GM18909 (cell line): ENCODE results near the gene TGM4.
A peak's percentile ranks its signal among the peaks of the same experiment; 100 is the strongest.
"Not testable (repeated sequence)": the region's sequence is repeated elsewhere in the genome, so short reads cannot be mapped to it uniquely, and the experiment has no call there.

Experiments
- ATAC-seq: cut with Tn5 transposase; IDR thresholded peaks from one replicate; pipeline ENCODE4 v1.9.1; 2021; ENCODE audit warnings: mild to moderate bottlenecking; ENCODE audit not compliant: unreplicated experiment, poor library complexity

TGM4 gene

DNA sequence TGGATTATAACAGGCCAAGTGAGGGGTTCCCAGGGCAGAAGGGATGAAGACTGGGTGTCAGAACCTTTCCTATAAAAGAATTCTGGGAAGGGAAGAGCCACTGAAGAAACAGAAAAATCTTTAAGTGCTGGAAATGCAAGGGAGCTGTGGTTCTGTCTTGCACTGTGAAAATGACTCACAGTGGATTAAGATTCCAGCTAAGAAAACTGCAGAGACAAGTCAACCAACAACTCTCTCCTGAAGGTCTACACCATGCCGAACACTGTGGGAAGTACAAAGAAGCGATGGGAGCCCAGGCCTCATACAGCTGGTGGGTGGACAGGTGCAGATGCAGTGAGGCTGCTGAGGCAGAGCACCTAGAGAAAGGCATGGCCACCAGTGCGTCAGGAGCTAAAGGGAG lies 73.8 kb downstream of the TGM4 start:
- ATAC-seq: no peak

- ATAC-seq: not testable (repeated sequence)
These were observed 75.4 kb downstream of the TGM4 start for GRCh38 chr3:44949770-44950169.

DNA sequence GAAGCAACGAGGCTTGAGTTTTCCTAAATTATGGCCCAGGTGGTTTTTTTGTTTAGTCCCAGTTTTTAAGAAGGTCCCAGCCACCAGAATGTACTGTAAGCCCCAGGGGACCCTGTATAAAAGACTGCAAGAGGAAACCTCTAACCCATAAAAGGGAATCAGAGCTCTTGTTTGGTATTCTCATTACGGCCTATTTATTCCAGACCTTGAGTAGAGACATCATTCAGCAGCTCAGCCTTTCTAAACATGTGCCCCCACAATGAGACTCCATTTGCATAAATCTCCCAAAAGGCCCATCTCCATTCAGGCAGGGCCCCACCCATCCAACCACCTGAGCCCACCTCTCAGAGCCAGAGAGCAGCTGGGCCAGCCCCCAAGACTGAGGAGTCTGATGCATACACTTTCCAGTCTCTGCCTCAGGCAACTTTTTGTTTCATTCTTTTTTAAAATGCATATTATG lies 75.9 kb downstream of the TGM4 start:
- ATAC-seq: no peak

DNA sequence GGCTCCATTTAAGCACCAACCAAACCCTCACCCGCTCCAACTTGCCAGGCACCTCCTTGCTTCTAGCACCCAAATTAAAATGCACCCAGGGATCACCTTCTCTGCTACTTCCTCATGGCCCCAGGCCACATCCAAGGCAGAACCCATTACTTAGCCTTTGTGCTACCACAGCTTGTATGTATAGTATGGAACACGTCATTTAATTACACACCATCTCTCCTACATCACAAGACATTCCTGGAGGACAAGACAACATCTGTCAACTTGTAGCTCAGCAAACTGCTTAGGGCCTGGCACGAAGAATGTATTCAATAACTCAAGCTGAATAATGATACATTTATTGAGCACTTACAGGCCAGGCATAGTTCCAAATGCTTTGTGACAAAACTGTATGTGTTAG lies 78.3 kb downstream of the TGM4 start:
- no peak for ATAC-seq

- ATAC-seq: no peak
These were observed 79.9 kb downstream of the TGM4 start for GRCh38 chr3:44954304-44954703.

- peak; percentile 53 for ATAC-seq
These were observed 80.6 kb downstream of the TGM4 start for GRCh38 chr3:44954962-44955361.

- no peak for ATAC-seq
These were observed 81.5 kb downstream of the TGM4 start for GRCh38 chr3:44955917-44956316.

DNA sequence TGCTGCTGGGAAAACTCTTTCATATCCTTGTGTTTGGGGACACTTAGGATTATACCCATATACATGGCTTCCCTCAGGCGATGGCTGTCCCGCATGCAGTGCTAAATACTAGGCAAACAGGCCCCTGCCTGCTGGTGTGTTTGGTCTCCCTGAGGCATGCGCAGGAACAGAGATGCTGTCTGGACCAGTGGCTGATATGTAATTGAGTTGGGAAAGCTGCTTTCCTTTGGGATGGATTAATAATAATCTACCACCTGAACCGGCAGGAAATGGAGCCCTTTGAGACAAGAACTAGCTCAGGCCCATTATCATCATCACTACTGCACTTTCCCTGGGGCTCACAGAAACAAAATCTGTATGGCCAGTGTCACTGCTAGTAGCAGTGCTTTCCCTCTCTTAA lies 83.6 kb downstream of the TGM4 start:
- ATAC-seq: no peak

DNA sequence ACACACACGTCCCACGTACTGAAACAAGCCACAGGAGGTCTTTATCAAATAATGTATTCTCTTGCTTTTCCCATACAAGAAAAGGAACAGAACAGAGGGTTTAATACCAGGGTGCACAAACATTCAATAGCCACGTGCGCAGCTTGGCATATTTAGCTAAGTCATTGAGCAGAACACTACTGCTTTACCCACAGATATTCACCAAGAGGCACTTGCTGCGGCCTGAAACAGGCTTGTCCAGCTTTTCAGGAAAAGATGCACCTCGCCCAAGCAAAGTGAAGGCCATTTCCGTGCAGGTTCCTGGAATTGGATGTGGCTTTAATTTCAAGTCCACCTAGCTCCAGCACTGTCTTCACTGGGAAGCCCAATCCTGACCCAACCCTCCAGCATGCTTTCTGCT lies 84.0 kb downstream of the TGM4 start:
- ATAC-seq: no peak

DNA sequence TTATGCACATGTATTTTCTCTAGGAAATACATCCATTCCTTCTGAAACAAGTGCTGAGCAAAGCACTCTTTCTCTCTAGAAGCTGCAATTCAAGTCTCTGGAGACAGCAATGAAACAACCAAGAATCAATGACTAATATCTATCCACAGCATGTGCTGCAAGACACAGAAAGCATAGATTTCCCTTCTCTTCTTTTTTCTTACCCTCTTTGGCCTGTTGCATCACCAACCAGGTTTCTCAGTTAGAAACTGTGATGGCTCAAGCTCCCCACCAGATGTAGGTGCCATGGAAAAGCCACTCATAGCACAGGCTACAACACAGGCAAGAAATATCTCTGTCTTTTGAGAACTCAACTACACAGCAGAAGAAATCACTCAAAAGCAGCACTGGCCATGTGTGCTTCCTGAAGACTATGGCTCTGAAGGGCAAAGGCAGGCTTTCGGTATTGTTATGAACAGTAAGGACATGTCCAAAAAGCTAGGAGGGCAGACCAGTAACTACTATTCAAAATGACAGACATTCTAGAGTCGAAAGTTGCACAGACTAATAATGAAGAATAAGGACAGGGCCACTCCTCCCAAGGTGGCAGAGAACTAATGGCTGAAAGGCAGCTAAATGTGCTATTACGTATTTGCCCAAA lies 86.1 kb downstream of the TGM4 start:
- ATAC-seq: no peak

DNA sequence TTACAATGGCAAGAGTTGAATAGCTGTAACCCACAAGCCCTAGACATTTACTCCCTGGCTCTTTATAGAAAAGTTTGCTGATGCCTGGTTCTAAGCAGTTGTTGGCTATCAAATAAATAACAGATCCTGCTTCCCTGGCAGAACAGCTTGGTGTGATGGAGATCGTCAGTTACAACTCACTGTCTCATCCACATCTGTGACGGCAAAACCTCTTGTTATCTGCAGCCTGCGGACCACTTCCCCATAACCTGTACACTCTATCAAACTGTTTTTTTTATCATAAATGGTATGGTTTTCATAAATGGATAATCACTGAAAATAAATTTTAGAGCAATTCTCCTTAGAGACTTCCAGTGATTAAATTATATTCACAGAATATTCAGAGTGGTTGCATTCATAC lies 87.5 kb downstream of the TGM4 start:
- no peak for ATAC-seq

GRCh38 chr3:44962621-44963393 lies 88.4 kb downstream of the TGM4 start:
- ATAC-seq: no peak

DNA sequence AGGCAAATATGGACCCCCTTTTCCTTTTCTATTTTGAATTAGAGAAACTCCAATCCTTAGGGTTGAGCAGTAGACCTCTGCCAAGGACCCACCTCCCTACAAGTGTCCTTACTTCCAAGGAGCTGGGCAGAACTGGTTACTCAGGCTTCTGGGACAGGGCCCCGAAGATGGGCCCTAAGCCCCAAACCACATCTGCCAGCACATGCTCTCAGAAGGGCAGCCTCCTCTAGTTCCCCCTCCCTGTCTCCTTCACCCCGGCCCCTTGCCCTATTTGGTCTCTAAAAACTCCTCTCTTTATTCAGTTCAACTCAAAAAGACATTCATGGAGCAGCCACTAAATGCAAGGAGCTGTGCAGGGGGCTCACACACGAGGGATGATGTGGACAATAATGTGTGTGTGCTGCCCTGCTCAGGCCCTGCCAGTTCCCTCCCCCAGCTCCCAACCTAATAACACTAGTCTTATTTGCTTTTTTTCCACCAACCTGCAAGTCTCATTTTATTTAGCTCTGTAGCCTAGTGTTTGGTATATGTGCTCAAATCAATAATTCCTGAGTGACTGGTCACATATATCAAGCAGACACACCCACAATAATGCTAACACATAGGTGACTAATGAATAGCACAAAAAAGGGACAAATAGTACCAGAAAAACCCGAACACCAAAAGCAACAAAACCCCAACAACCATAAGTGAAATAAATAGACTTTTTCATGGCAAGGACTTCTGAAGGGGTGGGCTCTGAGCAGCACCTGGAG lies 89.3 kb downstream of the TGM4 start:
- ATAC-seq: no peak
